GM13977 (cell line): ENCODE results near the gene CCR2.

Experiments
- DNase-seq: peaks from one replicate; pipeline ENCODE4 v3.0.0; 2012; ENCODE audit warnings: low spot score
- in situ Hi-C: fragments of 300-500 bp; cut with MboI; formaldehyde crosslinking; loops from one replicate; pipeline ENCODE4 v1.12.0; 2022; ENCODE audit warnings: low sequenced_read_pairs, low pct_unique_long_range_greater_than_20kb, mixed read lengths, inconsistent platforms; ENCODE audit not compliant: unreplicated experiment
- TF ChIP-seq, protein P1 (sequence below): IDR thresholded peaks from 2 replicates; pipeline ENCODE4 v1.5.1; 2012; ENCODE audit warnings: mild to moderate bottlenecking, control low read depth; ENCODE audit not compliant: insufficient read depth; ENCODE audit errors: extremely low read depth, missing control alignments

Gene CCR2

DNA sequence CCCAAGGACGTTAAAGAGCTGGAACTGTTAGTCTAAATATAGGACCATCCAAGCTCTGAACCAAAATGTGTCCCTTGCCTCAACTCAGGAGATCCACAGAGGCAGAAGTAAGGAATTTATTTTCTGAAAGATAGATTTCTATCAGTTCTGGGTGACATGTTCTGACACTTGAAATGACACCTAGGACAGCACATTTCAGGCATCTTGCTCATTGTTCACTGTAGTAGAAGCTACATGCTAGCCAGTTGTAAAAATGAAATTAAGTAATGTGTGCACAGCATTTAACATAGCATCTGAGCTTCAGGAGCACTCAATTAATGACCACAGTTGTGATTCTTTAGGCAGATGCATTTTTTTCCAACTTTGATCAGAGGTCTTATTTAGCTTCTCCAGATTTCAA is 567 bp downstream of the CCR2 start:
- TF ChIP-seq, protein P1, sequence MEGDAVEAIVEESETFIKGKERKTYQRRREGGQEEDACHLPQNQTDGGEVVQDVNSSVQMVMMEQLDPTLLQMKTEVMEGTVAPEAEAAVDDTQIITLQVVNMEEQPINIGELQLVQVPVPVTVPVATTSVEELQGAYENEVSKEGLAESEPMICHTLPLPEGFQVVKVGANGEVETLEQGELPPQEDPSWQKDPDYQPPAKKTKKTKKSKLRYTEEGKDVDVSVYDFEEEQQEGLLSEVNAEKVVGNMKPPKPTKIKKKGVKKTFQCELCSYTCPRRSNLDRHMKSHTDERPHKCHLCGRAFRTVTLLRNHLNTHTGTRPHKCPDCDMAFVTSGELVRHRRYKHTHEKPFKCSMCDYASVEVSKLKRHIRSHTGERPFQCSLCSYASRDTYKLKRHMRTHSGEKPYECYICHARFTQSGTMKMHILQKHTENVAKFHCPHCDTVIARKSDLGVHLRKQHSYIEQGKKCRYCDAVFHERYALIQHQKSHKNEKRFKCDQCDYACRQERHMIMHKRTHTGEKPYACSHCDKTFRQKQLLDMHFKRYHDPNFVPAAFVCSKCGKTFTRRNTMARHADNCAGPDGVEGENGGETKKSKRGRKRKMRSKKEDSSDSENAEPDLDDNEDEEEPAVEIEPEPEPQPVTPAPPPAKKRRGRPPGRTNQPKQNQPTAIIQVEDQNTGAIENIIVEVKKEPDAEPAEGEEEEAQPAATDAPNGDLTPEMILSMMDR, result no peak
- DNase-seq, result no peak
- in situ Hi-C loops, result no loop called here

GRCh38 chr3:46354984-46355383 is 1.1 kb downstream of the CCR2 start:
- in situ Hi-C loops, result no loop called here
- TF ChIP-seq, protein P1, result no peak
- DNase-seq, result no peak

- in situ Hi-C loops, result no loop called here
- TF ChIP-seq, protein P1, result no peak
- no peak for DNase-seq
These were observed 2.4 kb downstream of the CCR2 start for GRCh38 chr3:46356276-46356675.

DNA sequence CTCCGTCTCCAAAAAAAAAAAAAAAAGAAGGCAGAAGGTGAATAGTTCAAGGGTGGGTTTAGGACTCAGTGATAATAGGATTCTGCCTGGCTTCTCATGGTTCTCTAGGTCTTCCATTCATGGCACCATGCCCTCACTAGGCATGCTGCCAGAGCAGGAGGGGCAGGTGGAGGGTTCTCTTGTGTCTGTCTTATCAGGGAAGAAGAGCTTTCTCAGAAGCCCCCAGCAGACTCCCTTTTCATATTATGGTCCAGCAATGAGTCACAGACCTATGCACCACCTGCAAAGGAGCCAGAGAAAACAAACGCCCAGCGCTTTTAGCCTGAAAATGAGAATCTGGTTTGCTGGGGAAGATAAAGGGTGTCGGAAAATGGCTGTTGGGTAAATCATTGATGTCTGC is 3.0 kb downstream of the CCR2 start:
- TF ChIP-seq, protein P1, result no peak
- in situ Hi-C loops, result no loop called here

GRCh38 chr3:46358466-46358865 is 4.6 kb downstream of the CCR2 start:
- TF ChIP-seq, protein P1, result no peak
- DNase-seq, result no peak
- in situ Hi-C loops, result no loop called here

More for the DNA sequence above, 3.0 kb downstream of the CCR2 start:
- no peak for DNase-seq

DNA sequence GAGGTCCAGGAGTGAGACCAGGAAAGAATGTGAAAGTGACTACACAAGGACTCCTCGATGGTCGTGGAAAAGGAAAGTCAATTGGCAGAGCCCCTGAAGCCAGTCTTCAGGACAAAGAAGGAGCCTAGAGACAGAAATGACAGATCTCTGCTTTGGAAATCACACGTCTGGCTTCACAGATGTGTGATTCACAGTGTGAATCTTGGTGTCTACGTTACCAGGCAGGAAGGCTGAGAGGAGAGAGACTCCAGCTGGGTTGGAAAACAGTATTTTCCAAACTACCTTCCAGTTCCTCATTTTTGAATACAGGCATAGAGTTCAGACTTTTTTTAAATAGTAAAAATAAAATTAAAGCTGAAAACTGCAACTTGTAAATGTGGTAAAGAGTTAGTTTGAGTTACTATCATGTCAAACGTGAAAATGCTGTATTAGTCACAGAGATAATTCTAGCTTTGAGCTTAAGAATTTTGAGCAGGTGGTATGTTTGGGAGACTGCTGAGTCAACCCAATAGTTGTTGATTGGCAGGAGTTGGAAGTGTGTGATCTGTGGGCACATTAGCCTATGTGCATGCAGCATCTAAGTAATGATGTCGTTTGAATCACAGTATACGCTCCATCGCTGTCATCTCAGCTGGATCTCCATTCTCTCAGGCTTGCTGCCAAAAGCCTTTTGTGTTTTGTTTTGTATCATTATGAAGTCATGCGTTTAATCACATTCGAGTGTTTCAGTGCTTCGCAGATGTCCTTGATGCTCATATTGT is 6.0 kb downstream of the CCR2 start:
- in situ Hi-C loops, result no loop called here
- no peak for DNase-seq
- TF ChIP-seq, protein P1, result no peak
